Kidney epithelial cell (primary cell): ENCODE measurements around the gene ARHGEF17. TPM values are rescaled to one million over a fixed set of nuclear protein-coding genes. Genes with fewer than 3 reads are reported as not detected.

Experiments
- DNase-seq: peaks from one replicate; pipeline ENCODE4 v3.0.0-alpha.2; 2010; ENCODE audit warnings: low read depth
- H3K27me3 ChIP-seq: 2 replicates; pipeline ENCODE4 v1.6.0; 2011; ENCODE audit warnings: low read length; ENCODE audit not compliant: control insufficient read depth, insufficient read depth
- H3K36me3 ChIP-seq: 2 replicates; pipeline ENCODE4 v1.5.1; 2011; ENCODE audit warnings: low read length; ENCODE audit not compliant: control insufficient read depth, insufficient read depth
- H3K4me3 ChIP-seq: 2 replicates; pipeline ENCODE4 v1.5.1; 2011; ENCODE audit warnings: low read depth, mild to moderate bottlenecking, control low read depth, low read length
- total RNA-seq: library from RNA; depleted of rRNA; stranded (reverse); fragments of >200 nt; gene quantifications from 2 replicates; pipeline ENCODE4 v1.2.3, GENCODE V29; 2015
- TF ChIP-seq, protein P1 (sequence below): IDR thresholded peaks from 2 replicates; pipeline ENCODE4 v1.5.1; 2011; ENCODE audit warnings: mild to moderate bottlenecking, moderate library complexity, low read length, control low read depth, inconsistent platforms; ENCODE audit not compliant: insufficient read depth, poor library complexity, severe bottlenecking

Gene ARHGEF17
- total RNA-seq, 1 donor from 2014 or later = 25.5 TPM

DNA sequence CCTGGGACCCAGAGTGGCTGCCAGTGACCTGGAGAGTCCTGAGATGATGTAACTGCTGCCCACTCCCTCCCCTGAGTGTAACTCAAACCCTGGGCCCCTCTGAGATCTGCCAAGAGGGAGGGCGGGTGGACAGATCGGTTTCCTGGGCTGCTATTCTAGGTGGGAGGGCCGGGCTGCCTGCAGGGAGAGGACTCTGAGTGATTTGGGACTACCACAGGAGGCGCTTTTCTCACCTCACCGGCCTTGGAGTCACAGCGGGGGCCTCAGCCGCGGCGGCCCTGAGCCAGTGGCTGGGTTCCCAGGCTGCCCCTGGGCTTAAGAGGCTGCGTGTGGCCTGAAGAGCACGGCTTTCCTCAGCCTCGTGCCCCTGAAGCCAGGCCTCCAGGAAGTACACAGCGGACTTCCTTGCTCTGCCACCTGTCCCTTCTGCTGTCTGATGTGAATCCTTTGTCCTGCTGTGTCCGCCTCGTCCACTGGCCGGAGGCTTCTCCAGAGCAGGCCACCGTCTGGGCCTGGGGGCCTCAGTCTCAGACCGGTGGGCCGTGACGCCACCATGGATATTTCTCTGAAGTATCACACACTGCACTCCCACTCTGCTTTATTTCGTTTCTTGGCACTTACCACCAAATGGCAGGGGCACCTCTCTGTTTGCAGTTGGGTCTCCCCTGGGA is 79.7 kb downstream of the ARHGEF17 start:
- TF ChIP-seq, protein P1, sequence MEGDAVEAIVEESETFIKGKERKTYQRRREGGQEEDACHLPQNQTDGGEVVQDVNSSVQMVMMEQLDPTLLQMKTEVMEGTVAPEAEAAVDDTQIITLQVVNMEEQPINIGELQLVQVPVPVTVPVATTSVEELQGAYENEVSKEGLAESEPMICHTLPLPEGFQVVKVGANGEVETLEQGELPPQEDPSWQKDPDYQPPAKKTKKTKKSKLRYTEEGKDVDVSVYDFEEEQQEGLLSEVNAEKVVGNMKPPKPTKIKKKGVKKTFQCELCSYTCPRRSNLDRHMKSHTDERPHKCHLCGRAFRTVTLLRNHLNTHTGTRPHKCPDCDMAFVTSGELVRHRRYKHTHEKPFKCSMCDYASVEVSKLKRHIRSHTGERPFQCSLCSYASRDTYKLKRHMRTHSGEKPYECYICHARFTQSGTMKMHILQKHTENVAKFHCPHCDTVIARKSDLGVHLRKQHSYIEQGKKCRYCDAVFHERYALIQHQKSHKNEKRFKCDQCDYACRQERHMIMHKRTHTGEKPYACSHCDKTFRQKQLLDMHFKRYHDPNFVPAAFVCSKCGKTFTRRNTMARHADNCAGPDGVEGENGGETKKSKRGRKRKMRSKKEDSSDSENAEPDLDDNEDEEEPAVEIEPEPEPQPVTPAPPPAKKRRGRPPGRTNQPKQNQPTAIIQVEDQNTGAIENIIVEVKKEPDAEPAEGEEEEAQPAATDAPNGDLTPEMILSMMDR = no peak
- Histone ChIP-seq H3K36me3 (peaks cover 2% of the 10 kb centered on the region), H3K4me3 (no peak overlapping the region), H3K27me3 (no peaks in the 10 kb centered on the region)
- no peak for DNase-seq

DNA sequence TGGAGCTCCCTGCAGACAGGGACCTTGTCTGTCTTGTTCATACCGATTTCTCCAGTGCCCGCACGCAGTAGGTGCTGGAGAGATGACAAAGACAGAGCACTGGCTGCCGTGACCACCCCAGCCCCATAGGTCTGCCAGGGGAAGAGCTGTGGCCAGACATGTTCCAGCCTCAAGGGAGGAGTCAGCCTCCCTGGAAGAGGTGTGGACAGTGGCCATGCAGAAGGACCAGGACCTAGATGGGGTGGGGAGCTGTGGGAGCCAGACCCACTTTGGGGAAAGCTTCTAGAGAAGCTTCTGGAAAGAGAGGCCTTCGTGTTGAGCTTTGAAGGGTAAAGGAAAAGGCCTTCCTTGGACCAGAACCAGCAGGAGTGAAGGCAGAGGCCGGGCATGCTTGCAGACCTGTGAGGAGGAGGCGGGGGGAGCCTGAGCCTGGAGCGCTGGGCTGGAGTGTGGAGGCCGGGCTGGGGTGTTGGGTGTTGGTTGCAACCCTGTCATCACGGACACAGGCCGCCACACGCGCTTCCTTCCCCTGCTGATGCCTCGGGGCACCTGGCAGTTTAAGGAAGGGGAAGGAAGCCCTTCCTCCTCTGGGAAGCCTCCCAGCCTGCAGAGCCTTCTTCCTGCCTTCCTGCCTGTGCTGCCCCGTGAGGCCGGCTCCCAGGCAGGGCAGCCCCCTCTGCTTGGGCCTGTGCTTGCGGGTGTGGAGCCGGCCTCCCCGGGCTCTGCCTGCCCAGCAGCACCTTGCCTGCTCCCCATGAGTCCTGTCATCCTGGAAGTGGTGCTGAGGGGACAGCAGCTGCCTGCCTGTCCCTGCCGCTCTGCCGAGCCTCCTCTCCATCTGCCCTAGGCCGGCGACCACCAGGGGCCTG is 80.4 kb downstream of the ARHGEF17 start:
- TF ChIP-seq, protein P1 = no peak
- no peak for DNase-seq
- peaks cover 2% of the 10 kb centered on the region for H3K36me3 ChIP-seq
- no peak overlapping the region for H3K4me3 ChIP-seq
- no peaks in the 10 kb centered on the region for H3K27me3 ChIP-seq

DNA sequence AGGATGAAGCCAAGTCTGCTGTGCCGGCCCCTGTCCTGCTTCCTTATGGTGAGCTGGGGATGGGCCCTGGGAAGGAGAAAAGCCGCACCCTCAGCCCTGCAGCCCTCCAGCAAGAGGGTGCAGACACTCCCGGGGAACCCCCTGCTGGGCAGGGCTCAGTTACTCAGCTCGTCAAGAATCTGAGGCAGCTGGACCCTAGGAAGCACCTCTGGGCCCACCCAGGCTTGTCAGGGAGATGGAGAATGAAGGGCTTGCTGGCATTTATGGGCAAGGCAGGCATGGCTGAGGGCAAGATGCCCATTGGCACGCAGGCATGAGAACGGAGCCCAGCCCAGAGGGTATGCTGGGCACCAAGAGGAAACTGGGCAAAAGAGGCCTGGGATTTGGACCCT is 81.1 kb downstream of the ARHGEF17 start:
- Histone ChIP-seq H3K4me3 (no peak overlapping the region), H3K36me3 (peaks cover 2% of the 10 kb centered on the region)
- TF ChIP-seq, protein P1 = no peak

DNA sequence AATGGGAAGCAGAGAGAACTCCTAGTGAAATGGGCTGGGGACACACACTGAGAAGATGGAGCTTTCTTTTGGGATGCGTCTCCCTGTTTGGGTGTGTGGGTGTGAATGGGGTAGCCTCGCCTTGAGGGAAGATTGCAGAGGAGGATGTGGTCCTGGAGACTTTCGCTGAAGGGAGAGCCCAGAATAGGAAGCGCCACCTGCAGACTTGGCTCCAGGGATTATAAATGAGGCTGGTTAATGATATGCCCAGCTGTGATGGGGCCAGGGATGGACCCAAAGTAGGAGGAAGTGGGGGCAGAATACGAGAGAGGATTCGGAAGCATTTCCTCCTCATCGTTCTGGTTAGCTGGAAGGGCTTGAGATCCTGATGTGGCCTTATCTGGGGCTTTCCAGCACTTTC is 81.8 kb downstream of the ARHGEF17 start:
- H3K36me3 ChIP-seq = peaks cover 2% of the 10 kb centered on the region
- TF ChIP-seq, protein P1 = no peak

More for the DNA sequence above, 81.1 kb downstream of the ARHGEF17 start:
- no peak for DNase-seq
- H3K27me3 ChIP-seq = no peaks in the 10 kb centered on the region

DNA sequence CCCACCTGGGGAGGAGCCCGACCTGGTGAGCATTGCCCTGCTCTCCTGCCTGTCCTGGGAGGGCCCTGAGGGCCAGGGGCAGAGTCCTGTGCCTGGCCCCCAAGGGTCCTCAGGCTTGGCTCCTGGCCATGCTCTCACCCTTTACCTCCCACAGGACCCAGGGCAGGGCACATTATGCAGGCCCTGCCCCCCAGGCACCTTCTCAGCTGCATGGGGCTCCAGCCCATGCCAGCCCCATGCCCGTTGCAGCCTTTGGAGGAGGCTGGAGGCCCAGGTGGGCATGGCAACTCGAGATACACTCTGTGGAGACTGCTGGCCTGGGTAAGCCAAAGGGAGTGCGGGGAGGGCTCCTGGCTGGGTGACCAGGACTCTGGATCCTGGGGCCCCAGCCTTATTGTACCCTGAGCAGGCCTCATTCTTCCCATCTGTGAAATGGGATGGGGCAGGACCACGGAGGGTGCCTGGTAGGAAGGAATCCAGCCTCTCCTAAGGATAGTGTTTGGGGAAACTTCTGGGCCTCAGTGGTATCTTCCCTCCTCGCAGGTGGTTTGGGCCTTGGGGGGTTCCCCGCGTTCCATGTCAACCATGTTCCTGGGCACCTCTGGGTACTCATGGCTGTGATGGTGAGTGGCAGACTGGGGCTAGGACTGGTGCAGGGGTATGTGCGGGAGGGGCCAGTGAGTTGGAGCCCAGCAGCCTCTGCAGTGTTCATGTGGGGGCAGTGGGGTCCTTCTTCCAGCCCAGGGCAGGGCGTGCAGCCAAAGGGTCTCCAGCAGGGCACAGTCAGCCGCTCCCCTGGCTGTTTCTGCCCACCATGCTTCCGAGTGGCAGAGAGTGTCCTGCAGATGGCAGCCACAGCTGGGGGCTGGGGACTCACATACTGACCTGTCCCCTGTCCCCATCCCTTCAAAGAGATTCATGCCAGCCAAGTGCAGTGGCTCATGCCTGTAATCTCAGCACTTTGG is 82.8 kb downstream of the ARHGEF17 start:
- H3K36me3 ChIP-seq = peaks cover 4% of the 10 kb centered on the region
- TF ChIP-seq, protein P1 = no peak

More for the DNA sequence above, 81.8 kb downstream of the ARHGEF17 start:
- DNase-seq = no peak
- Histone ChIP-seq H3K4me3 (no peak overlapping the region), H3K27me3 (no peaks in the 10 kb centered on the region)

More for the DNA sequence above, 82.8 kb downstream of the ARHGEF17 start:
- no peaks in the 10 kb centered on the region for H3K27me3 ChIP-seq
- no peak for DNase-seq
- H3K4me3 ChIP-seq = no peak overlapping the region
